Type B pancreatic cell (in vitro differentiated cells): ENCODE measurements around the gene PRKAR1B. TPM values are rescaled to one million over a fixed set of nuclear protein-coding genes. Genes with fewer than 3 reads are reported as not detected.

Source experiments
- DNase-seq: peaks from one replicate; pipeline ENCODE4 v3.0.0; 2021; ENCODE audit warnings: mixed read lengths; ENCODE audit not compliant: unreplicated experiment; ENCODE audit errors: extremely low spot score
- H3K27ac Mint-ChIP-seq: 2 replicates; pipeline ENCODE4 v1.8.0; 2021; ENCODE audit warnings: mild to moderate bottlenecking, mixed read lengths
- H3K27me3 Mint-ChIP-seq: 2 replicates; pipeline ENCODE4 v1.8.0; 2021; ENCODE audit warnings: mixed read lengths
- H3K36me3 Mint-ChIP-seq: 2 replicates; pipeline ENCODE4 v1.8.0; 2021; ENCODE audit warnings: mixed read lengths
- H3K4me1 Mint-ChIP-seq: one replicate; pipeline ENCODE4 v1.8.0; 2021; ENCODE audit warnings: mixed read lengths; ENCODE audit not compliant: unreplicated experiment
- H3K4me3 Mint-ChIP-seq: 2 replicates; pipeline ENCODE4 v1.8.0; 2021; ENCODE audit warnings: mild to moderate bottlenecking, mixed read lengths
- H3K9me3 Mint-ChIP-seq: 2 replicates; pipeline ENCODE4 v1.8.0; 2021; ENCODE audit warnings: mixed read lengths
- CTCF ChIP-seq: fragments of 200-600 bp; sonication (generic); conservative IDR thresholded peaks from 2 replicates; pipeline ENCODE4 v1.5.0; 2021; ENCODE audit warnings: antibody characterized with exemption, mild to moderate bottlenecking
- total RNA-seq: library from RNA; stranded (reverse); gene quantifications from 2 replicates; pipeline ENCODE4 v1.2.1, GENCODE V29; 2021; ENCODE audit warnings: low replicate concordance

PRKAR1B gene
- total RNA-seq, 1 donor from 2014 or later: 26.1 TPM

GRCh38 chr7:520503-521161 is 206.4 kb downstream of the PRKAR1B start:
- Mint-ChIP-seq H3K27ac (no peak overlapping the region), H3K36me3 (no peaks in the 10 kb centered on the region), H3K27me3 (peaks cover 48% of the 10 kb centered on the region), H3K9me3 (no peaks in the 10 kb centered on the region), H3K4me3 (no peak overlapping the region), H3K4me1 (peaks cover 6% of the 10 kb centered on the region)
- no peak for TF ChIP-seq CTCF
- DNase-seq: no peak

- H3K27me3 Mint-ChIP-seq: peaks cover 49% of the 10 kb centered on the region
- H3K4me1 Mint-ChIP-seq: peaks cover 6% of the 10 kb centered on the region
- peak; percentile 60 for TF ChIP-seq CTCF
- H3K9me3 Mint-ChIP-seq: no peaks in the 10 kb centered on the region
- no peak for DNase-seq
- H3K4me3 Mint-ChIP-seq: peak within 1 kb of the TSS; percentile 92
- peak within 1 kb of the TSS; percentile 83 for H3K27ac Mint-ChIP-seq
- no peaks in the 10 kb centered on the region for H3K36me3 Mint-ChIP-seq
These were observed 207.3 kb downstream of the PRKAR1B start, which contains the start of gene PDGFA for GRCh38 chr7:519484-520390. PDGFA (minus strand) TSS chr7:519846; CDS start chr7:519001, 845 bp downstream.

GRCh38 chr7:518630-519483 is 208.2 kb downstream of the PRKAR1B start:
- peaks cover 3% of the 10 kb centered on the region for H3K36me3 Mint-ChIP-seq
- no peak for DNase-seq
- H3K4me3 Mint-ChIP-seq: peak overlapping the region; percentile 92
- peak overlapping the region; percentile 83 for H3K27ac Mint-ChIP-seq
- peaks cover 9% of the 10 kb centered on the region for H3K4me1 Mint-ChIP-seq
- TF ChIP-seq CTCF: no peak
- peaks cover 46% of the 10 kb centered on the region for H3K27me3 Mint-ChIP-seq
- no peaks in the 10 kb centered on the region for H3K9me3 Mint-ChIP-seq

- no peak for DNase-seq
- H3K27ac Mint-ChIP-seq: peak overlapping the region; percentile 90
- no peaks in the 10 kb centered on the region for H3K9me3 Mint-ChIP-seq
These were observed 209.1 kb downstream of the PRKAR1B start for GRCh38 chr7:517774-518629.

More at GRCh38 chr7:517774-518629, 209.1 kb downstream of the PRKAR1B start:
- peaks cover 13% of the 10 kb centered on the region for H3K4me1 Mint-ChIP-seq
- H3K4me3 Mint-ChIP-seq: peak overlapping the region; percentile 92
- TF ChIP-seq CTCF: no peak
- peaks cover 38% of the 10 kb centered on the region for H3K27me3 Mint-ChIP-seq
- H3K36me3 Mint-ChIP-seq: peaks cover 5% of the 10 kb centered on the region
